DMS114 treated with DMSO at 0.1 percent for 48 hours (cell line): ENCODE data around the gene FBXO31.
A peak's percentile ranks its signal among the peaks of the same experiment; 100 is the strongest.

ENCODE experiments used
- DNase-seq: peaks from one replicate; lab custom pipeline; 2025; ENCODE audit not compliant: unreplicated experiment; lab: John Stamatoyannopoulos, UW

FBXO31 gene

DNA sequence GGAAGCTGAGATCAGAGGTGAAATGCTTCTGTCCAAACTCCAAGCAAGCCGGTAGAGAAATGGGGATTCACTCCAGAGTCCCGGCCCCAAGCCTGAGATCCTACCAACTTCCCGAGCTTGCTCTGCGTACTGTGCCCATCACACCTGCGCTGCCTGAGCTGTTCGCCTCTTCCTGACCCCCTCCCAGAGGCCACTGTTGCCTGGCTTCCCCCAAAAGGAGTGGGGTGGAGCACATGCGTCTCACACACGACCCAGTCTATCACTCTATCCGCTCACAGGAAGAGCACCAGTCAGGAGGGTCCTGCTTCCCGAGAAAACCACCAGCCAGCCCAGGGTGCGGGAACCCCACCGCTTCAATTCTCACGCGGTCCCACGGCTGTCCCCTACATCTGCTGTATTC is 52.9 kb downstream of the FBXO31 start:
- no peak for DNase-seq

DNA sequence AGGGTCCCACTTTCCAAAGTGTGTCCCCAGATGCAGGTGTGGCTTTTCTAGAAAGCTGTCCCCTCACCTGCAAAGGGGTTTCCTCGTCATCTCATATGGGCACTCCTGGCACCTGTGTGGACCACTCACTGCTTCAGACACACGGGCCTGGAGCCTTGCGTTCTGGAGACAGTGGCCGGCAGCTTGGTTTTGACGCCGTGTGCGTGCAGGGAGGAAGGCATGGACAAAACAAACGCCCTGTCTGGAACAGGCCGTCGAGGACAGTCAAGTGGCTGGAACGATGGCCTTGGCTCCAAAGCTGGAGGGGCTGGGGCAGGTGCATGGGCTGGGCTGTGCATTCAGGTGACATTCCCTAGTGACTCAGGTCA is 53.3 kb downstream of the FBXO31 start:
- DNase-seq: no peak

DNA sequence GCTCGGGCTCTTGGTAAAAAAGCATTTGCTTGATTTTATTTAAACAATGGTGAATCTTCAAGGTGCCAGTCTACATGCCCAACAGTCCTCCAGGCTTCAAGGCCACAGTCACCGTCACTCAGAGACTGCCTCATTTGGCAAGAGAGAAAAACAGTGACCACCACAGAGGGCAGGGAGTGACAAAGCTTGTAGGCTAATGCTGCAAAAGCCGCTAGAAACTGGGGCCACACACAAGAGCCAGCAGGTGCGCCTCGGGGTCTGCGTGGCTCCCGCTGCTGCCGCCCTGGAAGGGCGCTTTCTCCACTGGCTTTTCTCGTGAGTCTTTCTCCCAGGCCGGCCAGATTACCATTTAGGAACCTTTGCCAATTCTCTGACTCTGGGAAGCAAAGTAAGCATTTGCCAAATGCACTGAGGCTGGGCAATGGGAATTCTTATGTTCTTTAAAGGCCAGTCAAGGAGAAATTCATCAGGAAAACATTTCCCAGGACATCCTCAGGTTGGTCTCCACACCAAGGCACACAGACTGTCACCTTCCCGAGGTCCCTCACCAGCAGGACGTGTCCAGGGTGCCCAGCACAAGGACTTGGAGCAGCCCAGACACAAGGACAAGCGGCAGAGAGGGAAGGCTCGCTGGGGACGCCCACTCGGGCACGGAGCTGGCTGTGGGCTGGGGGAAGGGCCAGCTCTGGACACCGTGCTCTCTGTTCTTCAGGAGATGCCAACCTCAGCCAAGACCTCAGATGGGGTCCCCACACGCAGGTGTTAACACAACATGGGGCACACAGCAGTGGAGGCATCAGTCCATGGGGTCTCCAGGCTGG is 53.9 kb downstream of the FBXO31 start:
- no peak for DNase-seq

DNA sequence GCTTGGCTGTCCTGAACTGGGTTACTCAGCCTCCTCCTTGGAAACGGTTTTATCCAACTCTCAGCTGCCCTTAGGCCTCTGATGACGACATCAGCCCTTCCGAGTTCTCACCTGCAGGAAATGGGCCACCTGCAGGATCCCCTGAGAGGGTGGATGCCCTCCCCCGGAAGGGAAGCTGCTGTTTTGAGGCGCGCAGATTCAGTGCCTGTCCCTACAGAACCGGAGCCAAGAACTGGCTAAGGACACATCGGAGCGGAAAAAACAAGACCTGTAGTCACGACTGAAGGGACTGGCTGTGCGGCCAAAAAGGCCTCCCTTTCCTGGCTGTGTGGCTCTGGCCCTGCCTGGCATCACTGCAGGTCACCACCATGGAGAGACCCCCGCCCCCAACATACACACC is 54.7 kb downstream of the FBXO31 start:
- no peak for DNase-seq

DNA sequence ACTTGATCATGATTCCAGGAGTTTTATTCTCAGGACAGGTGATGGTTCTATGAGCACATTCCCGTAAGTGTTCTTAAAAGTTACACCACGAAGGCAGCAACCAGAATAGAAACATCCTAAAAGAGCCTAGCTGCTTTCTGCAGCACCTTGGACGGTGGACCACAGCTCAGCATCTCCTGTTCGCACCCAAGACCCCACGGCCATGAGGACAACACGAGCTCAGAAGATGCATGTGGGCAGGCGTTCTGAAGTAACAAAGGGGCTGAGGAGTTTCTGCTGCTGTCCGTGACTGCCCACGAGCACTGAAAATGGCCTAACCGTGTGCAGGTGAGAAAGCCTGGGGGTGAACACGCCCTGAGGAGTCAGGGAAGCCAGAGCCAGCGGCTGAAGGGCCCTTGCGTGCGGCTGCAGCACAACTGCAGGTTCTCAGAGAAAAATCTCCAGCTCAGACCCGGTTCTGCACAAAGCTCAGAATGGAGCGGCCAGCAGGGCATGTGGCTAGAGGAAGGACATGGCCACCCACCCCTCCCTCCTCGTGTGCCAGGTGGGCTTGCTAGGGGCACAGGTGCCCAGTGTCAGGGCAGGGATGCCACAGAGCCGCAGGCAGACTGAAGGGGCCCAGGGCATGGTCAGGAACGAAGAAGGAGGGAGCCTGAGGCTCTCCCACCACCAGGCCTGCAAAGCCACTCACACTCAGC is 55.6 kb downstream of the FBXO31 start:
- DNase-seq: no peak

DNA sequence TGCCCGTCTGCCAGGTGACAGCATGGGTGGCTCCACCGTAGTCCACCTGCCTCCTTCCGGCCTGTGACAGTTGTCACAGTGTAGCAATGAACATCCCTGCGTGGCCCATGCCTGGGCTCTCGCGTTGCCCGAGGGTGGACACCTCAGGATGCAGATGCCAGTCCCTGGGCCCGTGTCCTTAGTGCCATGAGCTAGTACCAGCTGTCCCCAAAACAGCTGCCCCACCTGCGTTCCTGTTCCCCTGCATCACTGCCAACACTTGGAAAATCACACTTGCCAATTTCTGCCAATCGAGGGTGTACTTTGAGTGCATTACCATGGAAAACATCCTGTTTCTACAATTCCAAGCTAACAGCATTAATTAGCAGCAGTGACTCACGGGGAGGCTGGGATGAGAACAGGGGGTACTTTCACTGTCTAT is 57.4 kb downstream of the FBXO31 start:
- DNase-seq: no peak

DNA sequence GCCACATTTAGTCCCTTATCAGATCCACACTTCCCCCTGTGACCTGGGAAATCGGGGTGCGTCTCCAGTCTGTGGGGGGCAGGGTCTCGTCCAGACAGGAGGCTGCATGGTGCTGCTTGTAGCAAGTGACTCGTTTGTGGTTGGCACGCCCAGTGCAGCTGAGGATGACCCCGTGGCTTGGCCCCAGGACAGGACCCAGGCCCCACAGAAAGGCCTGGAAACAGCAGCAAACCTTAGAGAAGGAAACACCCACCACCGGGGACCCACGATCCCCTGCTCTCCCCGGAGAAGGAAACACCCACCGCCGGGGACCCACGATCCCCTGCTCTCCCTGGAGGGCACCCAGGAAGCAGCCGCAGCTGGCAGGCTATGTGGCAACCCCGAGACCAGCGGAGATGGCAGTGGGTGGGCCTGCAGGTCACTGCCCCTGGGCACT is 58.1 kb downstream of the FBXO31 start:
- DNase-seq: no peak

DNA sequence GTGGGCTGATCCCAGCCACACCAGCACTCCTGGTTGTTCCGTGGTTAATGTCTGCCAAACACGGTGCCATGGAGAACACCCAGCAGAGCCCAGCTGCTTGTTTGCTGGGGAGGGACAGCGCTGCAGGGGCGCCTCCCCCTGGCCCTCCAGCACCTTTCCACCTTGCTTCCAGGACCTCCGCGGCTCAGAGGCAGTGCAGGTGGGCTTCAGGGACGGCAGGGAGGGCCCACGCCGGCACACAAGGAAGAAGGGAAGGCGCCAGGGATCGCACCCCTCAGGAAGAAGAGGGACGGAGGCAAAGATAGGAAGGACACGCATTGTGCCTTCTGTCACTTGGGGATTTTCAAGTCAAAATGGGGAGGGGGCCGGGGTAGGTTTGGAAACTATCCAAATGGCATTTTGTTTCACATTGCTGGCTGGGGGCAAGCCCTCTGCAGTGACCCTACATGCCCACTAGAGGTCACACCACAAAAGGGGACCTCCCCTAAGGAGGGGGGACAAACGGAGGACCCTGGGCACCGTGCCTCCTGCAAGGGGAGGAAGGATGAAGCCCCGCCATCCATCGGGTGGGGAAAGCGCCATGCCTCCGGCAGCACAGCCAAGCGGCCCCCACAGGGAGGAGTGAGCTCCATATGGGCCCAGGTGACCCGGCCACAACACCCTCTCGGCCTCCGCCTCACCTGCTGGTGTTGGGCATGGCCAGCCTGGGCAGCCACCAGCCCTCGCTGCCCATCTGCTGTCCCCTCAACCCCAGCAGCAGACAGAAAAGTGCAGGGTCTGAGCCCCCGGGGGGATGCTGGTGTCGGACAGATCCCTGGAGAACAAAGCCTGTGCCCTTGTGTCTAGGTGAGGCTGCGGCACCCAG is 58.9 kb downstream of the FBXO31 start:
- DNase-seq: no peak

DNA sequence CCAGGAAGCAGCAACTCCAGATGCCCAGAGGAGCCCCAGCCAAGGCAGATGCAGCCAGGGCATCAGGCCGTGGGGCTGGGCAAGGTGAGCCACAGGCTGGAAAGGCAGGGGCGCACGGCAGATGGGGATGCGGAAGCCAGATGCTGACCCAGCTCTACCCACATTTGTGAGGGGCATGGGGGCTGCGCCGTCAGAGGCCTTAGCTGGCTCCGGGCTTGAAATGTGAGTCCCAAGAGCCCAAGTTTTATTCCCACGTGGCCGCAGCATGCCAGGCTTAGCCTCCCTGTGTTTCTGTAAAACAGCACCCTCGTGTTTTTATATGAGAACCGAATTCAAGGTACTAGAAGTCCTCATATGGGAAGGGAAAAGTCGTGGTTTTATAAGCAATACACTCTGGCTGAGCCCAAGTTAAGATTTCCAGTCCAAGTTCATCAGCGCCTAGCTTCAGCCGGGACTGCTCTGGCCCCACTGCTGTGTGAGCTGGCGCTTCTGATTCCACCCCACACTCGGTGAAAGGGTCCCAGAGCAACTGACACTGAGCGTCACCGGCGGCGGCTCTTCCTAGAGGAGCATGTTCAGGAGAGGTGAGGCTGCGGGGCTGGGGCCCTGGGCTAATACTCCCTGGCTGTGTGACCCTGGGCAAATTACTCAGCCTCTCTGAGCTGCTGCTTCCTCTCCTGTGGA is 59.7 kb downstream of the FBXO31 start:
- DNase-seq: no peak

DNA sequence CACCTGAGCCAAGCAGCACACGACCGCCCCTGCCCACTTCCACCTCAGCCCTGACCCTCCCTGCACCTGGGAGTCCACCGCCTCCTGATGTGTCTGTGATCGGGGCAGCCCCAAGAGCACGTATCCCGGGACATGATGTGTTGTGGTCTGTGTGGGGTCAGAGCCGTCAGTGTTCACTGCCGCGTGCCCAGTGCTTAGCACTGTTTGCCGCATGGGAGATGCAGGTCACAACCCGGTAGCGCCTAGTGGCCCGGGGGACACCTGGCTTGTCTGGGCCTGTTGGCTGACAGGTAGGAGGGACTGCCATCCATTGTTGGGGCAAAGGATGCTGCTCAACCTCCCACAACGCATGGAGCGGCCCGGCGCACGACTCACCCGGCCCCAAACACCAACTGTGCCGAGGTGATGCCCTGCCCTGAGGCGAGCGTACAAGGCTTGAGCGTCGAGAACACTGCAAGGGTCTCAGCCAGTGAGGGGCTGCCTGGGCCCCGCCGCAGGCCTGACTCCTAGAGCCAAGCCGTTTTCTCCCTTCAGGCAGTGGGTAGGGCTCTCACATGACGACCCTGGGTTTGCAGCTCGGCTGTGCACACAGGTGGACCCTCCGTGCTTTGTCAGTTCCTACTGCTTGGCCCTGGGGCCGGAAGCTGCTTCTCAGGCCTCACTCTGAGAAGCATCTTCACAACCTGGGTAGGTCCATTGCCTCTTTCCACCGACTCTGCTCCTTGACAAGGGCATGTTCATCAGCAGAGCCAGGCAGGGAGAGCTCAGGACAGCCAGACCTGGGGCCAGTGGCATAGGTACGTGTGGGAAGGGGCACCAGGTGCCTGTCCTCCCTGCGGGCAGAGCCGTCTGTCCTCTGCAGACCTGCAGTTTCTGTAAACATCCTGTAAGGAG is 60.5 kb downstream of the FBXO31 start:
- no peak for DNase-seq

DNA sequence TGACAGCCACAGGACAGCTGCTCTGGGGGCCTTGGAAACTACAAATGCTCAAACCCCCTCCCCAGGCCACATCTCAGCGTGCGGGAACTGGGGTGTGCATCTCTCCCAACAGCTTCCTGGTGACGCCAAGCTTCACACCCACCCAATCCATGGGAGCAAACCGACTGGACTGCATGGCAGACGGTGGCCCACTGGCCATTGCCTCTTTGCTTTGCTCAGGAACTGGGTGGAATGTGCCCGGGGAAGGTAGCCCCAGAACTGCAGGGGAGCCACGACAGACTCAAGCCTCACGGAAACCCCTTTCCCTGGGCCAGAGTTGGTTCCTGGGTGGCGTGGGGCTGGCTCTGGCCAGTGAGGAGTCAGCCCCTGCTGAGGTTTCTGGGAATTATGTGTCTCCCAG is 61.2 kb downstream of the FBXO31 start:
- no peak for DNase-seq

DNA sequence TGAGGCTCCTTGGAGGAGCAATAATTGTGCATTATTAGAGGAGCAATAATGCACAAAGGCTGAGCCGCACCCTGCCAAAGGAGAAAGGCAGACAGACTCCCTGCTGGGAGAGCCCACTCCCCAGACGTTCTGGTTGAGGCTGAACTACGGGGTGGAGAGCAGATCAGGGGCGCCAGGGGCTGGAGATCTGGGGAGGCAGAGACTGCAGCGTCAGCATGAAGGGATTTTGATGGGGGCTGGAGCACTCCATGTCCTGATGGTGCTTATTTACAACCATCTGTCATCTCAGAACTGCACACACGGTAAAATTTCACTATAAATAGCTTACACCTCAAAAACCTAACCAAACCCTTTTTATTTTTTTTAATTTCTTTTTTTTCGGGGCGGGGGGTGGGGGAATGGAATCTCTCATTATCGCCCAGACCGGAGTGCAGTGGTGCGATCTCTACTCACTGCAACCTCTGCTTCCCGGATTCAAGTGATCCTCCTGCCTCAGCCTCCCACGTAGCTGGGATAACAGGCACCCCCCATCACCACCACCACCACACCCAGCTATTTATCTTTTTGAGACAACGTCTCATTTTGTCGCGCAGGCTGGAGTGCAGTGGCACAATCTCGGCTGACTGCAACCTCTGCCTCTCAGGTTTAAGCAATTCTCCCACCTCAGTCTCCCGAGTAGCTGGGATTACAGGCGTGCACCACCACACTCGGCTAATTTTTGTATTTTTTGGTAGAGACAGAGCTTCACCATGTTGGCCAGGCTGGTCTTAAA is 62.1 kb downstream of the FBXO31 start:
- no peak for DNase-seq

DNA sequence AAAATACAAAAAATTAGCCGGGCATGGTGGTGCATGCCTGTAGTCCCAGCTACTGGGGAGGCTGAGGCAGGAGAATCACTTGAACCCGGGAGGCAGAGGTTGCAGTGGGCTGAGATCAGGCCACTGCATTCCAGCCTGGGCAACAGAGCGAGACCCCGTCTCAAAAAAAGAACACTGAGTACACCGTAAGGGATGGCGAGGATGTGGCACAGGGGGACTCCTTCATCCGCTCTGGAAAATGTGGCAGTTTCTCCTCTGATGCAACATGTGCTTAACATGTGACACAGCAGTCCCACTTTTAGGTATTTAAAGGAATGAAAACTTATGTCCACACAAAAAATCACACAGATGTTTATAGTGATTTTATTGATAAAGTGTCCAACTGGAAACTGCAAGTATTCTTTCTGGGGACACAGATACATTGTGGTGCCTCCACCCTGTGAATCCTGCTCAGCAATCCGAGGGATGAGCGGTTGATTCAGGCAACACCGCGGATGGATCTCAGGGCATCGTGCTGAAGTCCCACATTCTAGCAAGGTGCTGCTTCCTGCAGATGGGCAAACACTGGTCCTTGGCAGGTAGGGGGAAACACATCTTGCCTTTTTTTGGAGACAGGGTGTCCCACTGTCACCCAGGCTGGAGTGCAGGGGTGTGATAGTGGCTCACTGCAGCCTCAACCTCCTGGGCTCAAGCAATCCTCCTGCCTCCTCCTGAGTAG is 62.9 kb downstream of the FBXO31 start:
- no peak for DNase-seq

DNA sequence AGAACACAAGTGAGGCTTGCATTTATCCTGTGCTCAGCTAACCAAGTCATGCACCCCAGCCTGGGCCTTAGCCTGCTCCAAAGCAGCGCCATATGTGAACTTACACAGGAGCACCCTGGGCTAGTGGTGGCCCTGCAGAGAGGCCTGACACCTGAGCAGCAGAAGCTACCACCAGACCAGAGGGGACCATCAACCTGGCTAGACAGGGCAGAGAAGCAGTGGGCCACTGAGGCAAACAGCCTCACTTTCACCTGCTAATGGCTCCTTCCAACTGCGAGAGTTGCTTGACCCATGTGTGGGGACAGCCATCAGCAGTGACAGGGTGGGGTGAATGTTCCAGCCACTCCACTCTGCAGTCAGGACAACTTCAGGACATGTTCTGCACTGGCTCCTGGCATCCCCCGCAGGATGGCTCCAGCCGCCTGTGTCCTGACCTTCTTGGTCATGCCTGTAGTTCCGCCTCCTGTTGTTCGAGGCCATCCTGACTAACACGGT is 63.5 kb downstream of the FBXO31 start:
- no peak for DNase-seq

DNA sequence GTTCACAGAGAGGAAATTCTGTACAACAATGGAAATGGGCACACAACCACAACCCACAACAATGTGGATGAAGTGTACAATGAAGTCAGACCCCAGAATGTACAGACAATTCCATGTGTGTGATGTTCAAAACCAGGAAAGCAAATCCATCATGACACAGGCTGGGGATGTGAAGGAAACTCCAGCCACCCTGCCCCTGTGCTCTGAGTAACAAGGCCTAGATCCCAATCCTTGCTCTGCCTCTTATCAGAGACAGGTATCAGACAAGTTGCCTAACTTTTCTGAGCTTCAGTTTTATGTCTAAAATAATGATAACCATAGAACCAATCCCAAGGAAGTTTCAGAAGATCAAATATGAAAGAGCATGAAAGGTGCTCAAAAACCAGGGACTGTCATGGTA is 64.6 kb downstream of the FBXO31 start:
- DNase-seq: no peak

DNA sequence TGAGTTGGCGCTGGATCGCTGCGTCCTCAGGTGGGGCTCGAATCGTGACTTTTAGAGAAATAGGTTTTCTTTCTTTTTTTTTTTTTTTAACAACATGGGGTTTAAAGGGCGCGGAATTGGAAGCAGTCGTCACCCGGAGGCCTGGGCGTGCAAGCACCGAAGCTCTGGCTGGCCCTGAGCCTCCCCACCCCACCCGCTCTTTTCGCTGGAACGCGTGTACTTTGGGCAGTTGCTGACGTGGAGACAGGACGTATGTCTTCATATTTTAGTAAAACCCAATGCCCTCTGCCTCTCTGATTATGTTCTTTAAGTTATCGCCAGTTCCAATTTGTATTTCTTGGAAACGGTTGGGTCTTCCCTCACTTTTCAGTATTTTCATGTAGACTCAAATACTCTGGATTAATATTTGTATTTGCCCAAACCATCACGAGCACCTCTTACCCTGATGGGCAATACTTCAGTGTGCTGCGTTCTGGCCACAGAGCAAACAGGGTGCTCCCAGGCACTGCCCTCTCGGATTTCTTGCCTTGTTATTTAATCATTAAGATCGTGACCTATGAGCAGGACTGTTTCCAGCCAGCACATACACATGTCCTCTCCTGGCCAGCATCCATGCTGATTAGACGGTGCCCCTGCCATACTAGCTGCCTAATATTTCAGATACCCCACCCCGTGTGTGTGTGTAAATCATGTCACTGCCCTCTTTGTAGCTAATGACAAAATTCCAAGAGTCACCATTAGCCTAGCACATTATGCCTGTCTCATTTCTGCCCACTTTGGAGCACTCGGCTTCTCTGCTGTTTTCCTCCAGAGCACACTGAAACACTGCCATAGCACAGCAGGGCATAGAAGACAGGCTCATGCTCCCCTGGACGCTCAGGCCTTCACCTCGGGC is 65.6 kb downstream of the FBXO31 start:
- peak; percentile 16 for DNase-seq

DNA sequence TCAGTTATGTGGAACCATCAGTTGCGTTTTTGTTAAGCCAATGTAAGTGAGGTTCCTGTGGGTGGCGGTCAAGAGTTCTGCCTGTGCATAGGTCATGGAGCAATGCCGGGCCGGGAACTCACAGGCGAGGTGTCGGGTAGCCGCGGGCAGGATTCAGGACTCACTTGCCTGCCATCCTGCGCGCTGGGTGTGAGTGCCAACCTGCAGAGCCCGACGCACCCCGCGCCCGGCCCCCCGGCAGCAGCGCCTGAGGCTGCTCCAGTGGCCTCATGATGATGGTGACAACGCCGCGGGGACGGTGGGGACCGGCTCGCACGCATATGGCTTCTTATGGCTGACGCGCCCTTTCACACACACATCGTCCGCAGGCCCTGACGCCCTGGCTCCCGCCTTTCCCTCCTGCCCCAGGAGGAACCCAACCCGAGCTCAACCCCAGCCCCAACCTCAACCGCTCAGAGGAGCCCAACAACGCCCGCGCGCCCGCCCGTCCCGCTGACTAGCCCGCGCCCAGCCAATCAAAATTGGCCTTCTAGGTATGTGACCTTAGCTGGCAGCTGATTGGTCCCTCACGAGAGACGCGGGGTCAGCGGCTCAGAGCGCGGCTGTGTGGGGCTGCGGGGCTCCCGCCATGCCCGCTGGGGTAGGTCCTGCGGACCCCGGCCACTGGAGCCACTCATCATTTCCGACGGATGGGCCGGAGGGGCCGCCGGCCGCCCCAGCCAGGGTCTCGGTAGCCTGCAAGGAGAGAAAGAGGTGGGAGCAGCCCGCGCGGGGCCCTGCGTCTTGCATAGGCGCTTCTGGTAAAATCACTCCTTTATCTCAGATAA is 66.4 kb downstream of the FBXO31 start, which contains the start of gene C16orf95:
C16orf95 (minus strand) TSS at position 470 of the 827 bp plus-strand sequence; CDS start at position 320, 150 bp downstream.
- DNase-seq: peak; percentile 89
